ENCODE results near the gene BOLA1.

- peak; percentile 73 for TF ChIP-seq POLR2AphosphoS5 (IDR thresholded peaks at IDR 0.05; ENCODE audit: low read depth, low read length)
- TF ChIP-seq, protein P1, sequence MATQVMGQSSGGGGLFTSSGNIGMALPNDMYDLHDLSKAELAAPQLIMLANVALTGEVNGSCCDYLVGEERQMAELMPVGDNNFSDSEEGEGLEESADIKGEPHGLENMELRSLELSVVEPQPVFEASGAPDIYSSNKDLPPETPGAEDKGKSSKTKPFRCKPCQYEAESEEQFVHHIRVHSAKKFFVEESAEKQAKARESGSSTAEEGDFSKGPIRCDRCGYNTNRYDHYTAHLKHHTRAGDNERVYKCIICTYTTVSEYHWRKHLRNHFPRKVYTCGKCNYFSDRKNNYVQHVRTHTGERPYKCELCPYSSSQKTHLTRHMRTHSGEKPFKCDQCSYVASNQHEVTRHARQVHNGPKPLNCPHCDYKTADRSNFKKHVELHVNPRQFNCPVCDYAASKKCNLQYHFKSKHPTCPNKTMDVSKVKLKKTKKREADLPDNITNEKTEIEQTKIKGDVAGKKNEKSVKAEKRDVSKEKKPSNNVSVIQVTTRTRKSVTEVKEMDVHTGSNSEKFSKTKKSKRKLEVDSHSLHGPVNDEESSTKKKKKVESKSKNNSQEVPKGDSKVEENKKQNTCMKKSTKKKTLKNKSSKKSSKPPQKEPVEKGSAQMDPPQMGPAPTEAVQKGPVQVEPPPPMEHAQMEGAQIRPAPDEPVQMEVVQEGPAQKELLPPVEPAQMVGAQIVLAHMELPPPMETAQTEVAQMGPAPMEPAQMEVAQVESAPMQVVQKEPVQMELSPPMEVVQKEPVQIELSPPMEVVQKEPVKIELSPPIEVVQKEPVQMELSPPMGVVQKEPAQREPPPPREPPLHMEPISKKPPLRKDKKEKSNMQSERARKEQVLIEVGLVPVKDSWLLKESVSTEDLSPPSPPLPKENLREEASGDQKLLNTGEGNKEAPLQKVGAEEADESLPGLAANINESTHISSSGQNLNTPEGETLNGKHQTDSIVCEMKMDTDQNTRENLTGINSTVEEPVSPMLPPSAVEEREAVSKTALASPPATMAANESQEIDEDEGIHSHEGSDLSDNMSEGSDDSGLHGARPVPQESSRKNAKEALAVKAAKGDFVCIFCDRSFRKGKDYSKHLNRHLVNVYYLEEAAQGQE (IDR thresholded peaks at IDR 0.05; ENCODE audit: insufficient read depth in 1 of 2, low read depth in 2 of 2, low read length in 2 of 2), result no peak
- peak; percentile 87; the same call in 1 of the 2 replicates for TF ChIP-seq SIN3A (IDR thresholded peaks at IDR 0.05; ENCODE audit: borderline replicate concordance, insufficient read depth, low read length)
- no peak for TF ChIP-seq TAF1 (IDR thresholded peaks at IDR 0.05; ENCODE audit: borderline replicate concordance, insufficient read depth, low read length)
- no peak for TF ChIP-seq FOXP2 (optimal IDR thresholded peaks at IDR 0.05; ENCODE audit: borderline replicate concordance, extremely low read depth, extremely low read length, insufficient read depth)
Observed at GRCh38 chr1:149888247-149888998, 10.9 kb upstream of the BOLA1 start.
